Measurements from ENCODE around the gene ZNF841. TPM values are rescaled to one million over a fixed set of nuclear protein-coding genes. Genes with fewer than 3 reads are reported as not detected.
A peak's percentile ranks its signal among the peaks of the same experiment; 100 is the strongest.
"Not testable (repeated sequence)": the region's sequence is repeated elsewhere in the genome, so short reads cannot be mapped to it uniquely, and the experiment has no call there.

The ZNF841 gene
- total and polyA plus RNA-seq, 2 of the 13 experiments (the other 11 are each of a cell fraction or from before 2014, with no cell fraction given): 6.2 to 14.2 TPM

DNA sequence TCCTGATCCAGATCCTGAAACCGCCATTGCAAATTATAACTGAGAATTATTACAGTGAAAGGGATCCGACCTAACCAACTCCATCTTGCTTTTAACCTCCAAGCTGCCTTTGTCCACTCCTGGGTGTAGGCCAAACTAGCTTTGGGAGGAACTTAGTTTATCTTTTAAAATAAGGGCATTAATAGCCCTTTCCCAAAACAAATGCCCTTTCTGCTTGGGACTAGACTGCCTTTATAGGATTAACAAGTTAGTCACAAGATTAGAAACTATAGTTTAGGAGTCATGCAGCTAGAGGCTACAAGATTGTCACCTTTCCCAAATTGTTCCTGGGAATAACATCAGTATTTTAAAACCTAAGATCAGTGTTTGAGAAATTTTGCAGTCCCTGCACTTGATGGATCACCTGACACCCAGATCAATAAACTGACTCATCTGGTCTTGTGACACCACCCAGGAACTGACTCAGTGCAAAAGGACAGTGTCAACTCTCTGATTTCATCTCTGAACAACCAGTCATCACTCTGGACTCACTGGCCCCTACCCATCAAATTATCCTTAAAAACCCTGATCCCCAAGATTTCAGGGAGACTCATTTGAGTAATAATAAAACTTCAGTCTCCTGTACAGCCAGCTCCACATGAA lies 4.1 kb upstream of the ZNF841 start (continued):
- TF ChIP-seq, protein P1, sequence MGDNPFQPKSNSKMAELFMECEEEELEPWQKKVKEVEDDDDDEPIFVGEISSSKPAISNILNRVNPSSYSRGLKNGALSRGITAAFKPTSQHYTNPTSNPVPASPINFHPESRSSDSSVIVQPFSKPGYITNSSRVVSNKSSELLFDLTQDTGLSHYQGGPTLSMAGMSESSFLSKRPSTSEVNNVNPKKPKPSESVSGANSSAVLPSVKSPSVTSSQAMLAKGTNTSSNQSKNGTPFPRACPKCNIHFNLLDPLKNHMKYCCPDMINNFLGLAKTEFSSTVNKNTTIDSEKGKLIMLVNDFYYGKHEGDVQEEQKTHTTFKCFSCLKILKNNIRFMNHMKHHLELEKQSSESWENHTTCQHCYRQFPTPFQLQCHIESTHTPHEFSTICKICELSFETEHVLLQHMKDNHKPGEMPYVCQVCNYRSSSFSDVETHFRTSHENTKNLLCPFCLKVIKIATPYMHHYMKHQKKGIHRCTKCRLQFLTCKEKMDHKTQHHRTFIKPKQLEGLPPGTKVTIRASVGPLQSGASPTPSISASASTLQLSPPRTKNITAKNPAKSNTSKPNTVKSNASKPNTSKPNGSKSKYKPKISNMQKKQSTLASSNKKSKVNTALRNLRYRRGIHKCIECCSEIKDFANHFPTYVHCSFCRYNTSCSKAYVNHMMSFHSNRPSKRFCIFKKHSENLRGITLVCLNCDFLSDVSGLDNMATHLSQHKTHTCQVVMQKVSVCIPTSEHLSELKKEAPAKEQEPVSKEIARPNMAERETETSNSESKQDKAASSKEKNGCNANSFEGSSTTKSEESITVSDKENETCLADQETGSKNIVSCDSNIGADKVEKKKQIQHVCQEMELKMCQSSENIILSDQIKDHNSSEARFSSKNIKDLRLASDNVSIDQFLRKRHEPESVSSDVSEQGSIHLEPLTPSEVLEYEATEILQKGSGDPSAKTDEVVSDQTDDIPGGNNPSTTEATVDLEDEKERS (CRISPR knock-in tag; IDR thresholded peaks at IDR 0.05): no peak
- no peak for TF ChIP-seq KLF11 (CRISPR knock-in tag; IDR thresholded peaks at IDR 0.05)
- TF ChIP-seq HOXA9 (CRISPR knock-in tag; IDR thresholded peaks at IDR 0.05; ENCODE audit: borderline replicate concordance): no peak
- TF ChIP-seq, protein P2, sequence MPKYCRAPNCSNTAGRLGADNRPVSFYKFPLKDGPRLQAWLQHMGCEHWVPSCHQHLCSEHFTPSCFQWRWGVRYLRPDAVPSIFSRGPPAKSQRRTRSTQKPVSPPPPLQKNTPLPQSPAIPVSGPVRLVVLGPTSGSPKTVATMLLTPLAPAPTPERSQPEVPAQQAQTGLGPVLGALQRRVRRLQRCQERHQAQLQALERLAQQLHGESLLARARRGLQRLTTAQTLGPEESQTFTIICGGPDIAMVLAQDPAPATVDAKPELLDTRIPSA (CRISPR knock-in tag; IDR thresholded peaks at IDR 0.05; ENCODE audit: borderline replicate concordance): no peak

DNA sequence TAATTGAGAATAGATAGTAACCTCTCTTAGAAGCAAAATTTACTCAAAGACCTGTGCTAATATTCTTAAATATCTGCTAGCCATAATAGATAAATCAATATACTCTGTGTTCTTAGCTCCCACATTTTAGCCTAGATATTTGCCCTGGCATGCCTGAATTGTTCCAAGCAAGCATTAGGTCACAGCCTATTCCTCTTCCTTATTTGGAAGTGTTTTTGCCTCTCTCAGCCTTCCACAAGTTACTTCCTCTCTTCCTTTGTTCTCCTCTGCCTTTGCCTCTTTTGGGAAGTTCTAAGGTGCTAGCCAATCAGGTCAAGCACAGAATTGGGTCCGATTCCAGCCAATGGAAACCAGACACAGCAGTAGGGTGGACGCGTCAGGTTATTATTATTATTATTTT lies 851 bp upstream of the ZNF841 start:
- 97% methylated on average over 3 of the region's 3 CpGs for WGBS (ENCODE audit: low lambda C conversion rate)
- BruUV-seq (replicated peaks); H3K9ac ChIP-seq (ENCODE audit: insufficient read depth, low read depth, low read length); H2AFZ ChIP-seq (ENCODE audit: low read length); H3K27me3 ChIP-seq (ENCODE audit: control insufficient read depth in 1 of 2, insufficient read depth in 2 of 2, low read length in 2 of 2); H3K27ac ChIP-seq (ENCODE audit: extremely low read length, insufficient read depth, low read length); CTCF ChIA-PET (ENCODE audit: low intra/inter-chr PET ratio, low total read pairs); H3K4me3 ChIP-seq (replicated peaks in 1 of 3; ENCODE audit: insufficient read depth in 1 of 3, low read depth in 2 of 3, low read length in 3 of 3); FAIRE-seq; H3K4me2 ChIP-seq (ENCODE audit: low read depth, low read length); POLR2A ChIA-PET; H4K20me1 ChIP-seq (ENCODE audit: insufficient read depth, low read length); in situ Hi-C loops (cut with HindIII; ENCODE audit: extremely low pct_ligation_motif_present, low pct_unique_long_range_greater_than_20kb); ATAC-seq: not testable (repeated sequence)
- peaks cover 0 to 16% of the 10 kb centered on the region in 2 experiments; a peak in 3 of 5 replicates for H3K36me3 ChIP-seq (replicated peaks in 1 of 2; ENCODE audit: control insufficient read depth in 1 of 2, insufficient read depth in 2 of 2, low read length in 2 of 2)
- peaks cover 38% of the 10 kb centered on the region; the same call in 1 of the 2 replicates for H3K4me1 ChIP-seq (ENCODE audit: insufficient read depth, low read length)
- intact Hi-C loops (cut with micrococcal nuclease; ENCODE audit: unreplicated experiment): loop anchor here (10.0 kb wide), 1 partner anchor 52 kb away; the partner anchor contains the start of gene ZNF432
- peaks cover 48% of the 10 kb centered on the region for H3K9me3 ChIP-seq (ENCODE audit: low read length)
- peak; percentile 9 for DNase-seq (ENCODE audit: low spot score)
- peaks cover 29% of the 10 kb centered on the region for H3K79me2 ChIP-seq (ENCODE audit: insufficient read depth, low read length)

Data from HepG2 (cell line).